ENCODE data around the gene EPAS1. TPM values are rescaled to one million over a fixed set of nuclear protein-coding genes. Genes with fewer than 3 reads are reported as not detected.

EPAS1 gene
- total and polyA plus RNA-seq, 9 of the 15 experiments (the other 6 are each of a cell fraction or from before 2014, with no cell fraction given): 0.25 to 11.2 (median 4.1) TPM

DNA sequence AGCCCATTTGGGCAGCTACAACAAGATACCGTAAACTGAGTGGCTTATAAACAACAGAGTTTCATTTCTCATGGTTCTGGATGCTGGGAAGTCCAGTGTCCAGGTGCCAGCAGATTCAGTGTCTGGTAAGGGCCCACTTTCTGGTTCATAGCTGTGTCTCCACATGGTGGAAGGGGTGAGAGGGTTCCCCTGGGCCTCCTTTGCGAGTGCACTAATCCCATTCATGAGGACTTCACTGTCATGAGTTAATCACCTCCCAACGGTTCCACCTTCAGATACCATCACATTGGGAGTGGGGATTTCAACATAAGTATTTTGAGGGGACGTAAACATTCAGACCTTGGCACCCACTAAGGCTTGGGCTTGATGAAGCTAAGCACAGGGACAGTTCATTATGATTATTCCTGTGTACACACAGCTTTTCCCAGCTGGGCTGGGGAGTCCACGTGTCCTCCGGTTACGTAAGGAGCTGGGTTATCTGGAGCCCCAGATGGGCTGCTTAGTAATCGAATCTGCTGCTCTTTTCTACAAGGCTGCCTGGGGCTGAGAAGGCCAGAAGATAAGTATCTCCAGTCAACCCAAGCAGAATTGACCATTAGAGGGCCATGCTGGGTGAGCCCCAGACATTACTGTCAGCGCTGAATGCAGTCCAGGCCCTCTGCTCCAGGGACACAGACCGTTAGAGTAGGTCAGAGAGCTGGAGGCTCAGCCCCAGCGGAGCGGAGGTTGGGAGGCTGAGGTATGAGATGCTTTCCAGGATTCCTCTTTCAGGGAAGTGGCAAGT, 42.7 kb downstream of the EPAS1 start (continued):
- TF ChIP-seq, protein P1, sequence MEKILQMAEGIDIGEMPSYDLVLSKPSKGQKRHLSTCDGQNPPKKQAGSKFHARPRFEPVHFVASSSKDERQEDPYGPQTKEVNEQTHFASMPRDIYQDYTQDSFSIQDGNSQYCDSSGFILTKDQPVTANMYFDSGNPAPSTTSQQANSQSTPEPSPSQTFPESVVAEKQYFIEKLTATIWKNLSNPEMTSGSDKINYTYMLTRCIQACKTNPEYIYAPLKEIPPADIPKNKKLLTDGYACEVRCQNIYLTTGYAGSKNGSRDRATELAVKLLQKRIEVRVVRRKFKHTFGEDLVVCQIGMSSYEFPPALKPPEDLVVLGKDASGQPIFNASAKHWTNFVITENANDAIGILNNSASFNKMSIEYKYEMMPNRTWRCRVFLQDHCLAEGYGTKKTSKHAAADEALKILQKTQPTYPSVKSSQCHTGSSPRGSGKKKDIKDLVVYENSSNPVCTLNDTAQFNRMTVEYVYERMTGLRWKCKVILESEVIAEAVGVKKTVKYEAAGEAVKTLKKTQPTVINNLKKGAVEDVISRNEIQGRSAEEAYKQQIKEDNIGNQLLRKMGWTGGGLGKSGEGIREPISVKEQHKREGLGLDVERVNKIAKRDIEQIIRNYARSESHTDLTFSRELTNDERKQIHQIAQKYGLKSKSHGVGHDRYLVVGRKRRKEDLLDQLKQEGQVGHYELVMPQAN (IDR thresholded peaks at IDR 0.05; ENCODE audit: borderline replicate concordance): peak; percentile 41; the same call in 1 of the 2 replicates
- TF ChIP-seq GMEB1 (CRISPR knock-in tag; IDR thresholded peaks at IDR 0.05) (peak; percentile 63), E2F3 (CRISPR knock-in tag; IDR thresholded peaks at IDR 0.05) (peak; percentile 72), TEAD4 (IDR thresholded peaks at IDR 0.05; ENCODE audit: low read length) (peak; percentile 97), TEAD4 (CRISPR knock-in tag; IDR thresholded peaks at IDR 0.05; ENCODE audit: borderline replicate concordance) (no peak), MTA3 (IDR thresholded peaks at IDR 0.05; ENCODE audit: borderline replicate concordance) (peak; percentile 93), ZNF583 (CRISPR knock-in tag; IDR thresholded peaks at IDR 0.05) (peak; percentile 88), TARDBP (IDR thresholded peaks at IDR 0.05) (0 out of 2 replicates have a peak, but pooled peaks have one; percentile 52), ZNF589 (CRISPR knock-in tag; IDR thresholded peaks at IDR 0.05; ENCODE audit: low read depth) (peak; percentile 92), EGR1 (conservative IDR thresholded peaks at IDR 0.05) (0 out of 2 replicates have a peak, but pooled peaks have one; percentile 17), NBN (IDR thresholded peaks at IDR 0.05; ENCODE audit: low read depth) (peak; percentile 91), ZNF551 (CRISPR knock-in tag; IDR thresholded peaks at IDR 0.05) (no peak), SRSF3 (IDR thresholded peaks at IDR 0.05; ENCODE audit: insufficient read depth, low read length) (no peak), THRAP3 (IDR thresholded peaks at IDR 0.05; ENCODE audit: borderline replicate concordance) (no peak), ZC3H11A (IDR thresholded peaks at IDR 0.05; ENCODE audit: low read depth, low read length) (0 out of 2 replicates have a peak, but pooled peaks have one; percentile 36), LEF1 (IDR thresholded peaks at IDR 0.05) (peak; percentile 89), ZNF408 (CRISPR knock-in tag; IDR thresholded peaks at IDR 0.05; ENCODE audit: low read depth) (no peak), ARID1B (IDR thresholded peaks at IDR 0.05) (peak; percentile 99), HMG20A (CRISPR knock-in tag; conservative IDR thresholded peaks at IDR 0.05) (no peak), KDM4B (IDR thresholded peaks at IDR 0.05; ENCODE audit: borderline replicate concordance in 2 of 2, low read depth in 1 of 2) (peak in 1 of 2 experiments; percentile 76; a peak in 1 of 4 replicates), ARID2 (IDR thresholded peaks at IDR 0.05) (no peak), DMBX1 (CRISPR knock-in tag; IDR thresholded peaks at IDR 0.05; ENCODE audit: borderline replicate concordance) (peak; percentile 89), TGIF2 (CRISPR knock-in tag; IDR thresholded peaks at IDR 0.05) (no peak), ZNF347 (CRISPR knock-in tag; IDR thresholded peaks at IDR 0.05; ENCODE audit: low read depth) (no peak), ZNF354B (CRISPR knock-in tag; IDR thresholded peaks at IDR 0.05) (no peak)
